Measurements from ENCODE around the gene PGM5. TPM values are rescaled to one million over a fixed set of nuclear protein-coding genes. Genes with fewer than 3 reads are reported as not detected.

PGM5 gene
- total RNA-seq, 1 experiment from 2014 or later: not detected

GRCh38 chr9:68437785-68438184 lies 81.4 kb downstream of the PGM5 start:
- Histone ChIP-seq H3K27me3 (ENCODE audit: insufficient read depth, low read length) (no peaks in the 10 kb centered on the region), H2BK15ac (ENCODE audit: low read depth, low read length) (no peak overlapping the region), H4K20me1 (ENCODE audit: control insufficient read depth, insufficient read depth, insufficient read length) (no peaks in the 10 kb centered on the region), H3K56ac (ENCODE audit: insufficient read length, low read depth, low read length) (no peak overlapping the region), H3K9me3 (ENCODE audit: control insufficient read depth, low read depth, low read length) (no peaks in the 10 kb centered on the region), H2BK12ac (ENCODE audit: insufficient read length, low read depth, low read length) (no peak overlapping the region), H3T11ph (ENCODE audit: low read length) (no peak overlapping the region), H4K5ac (ENCODE audit: insufficient read length, low read depth, low read length) (no peak overlapping the region), H2AK5ac (ENCODE audit: insufficient read length, low read length) (no peak overlapping the region), H3K23ac (ENCODE audit: insufficient read length, low read depth, low read length) (no peak overlapping the region), H4K91ac (ENCODE audit: insufficient read length, low read depth, low read length) (no peak overlapping the region), H3K4me1 (ENCODE audit: insufficient read depth, low read length) (no peaks in the 10 kb centered on the region), H2BK20ac (ENCODE audit: low read depth, low read length, poor library complexity, severe bottlenecking) (no peak overlapping the region), H3K27ac (ENCODE audit: insufficient read length, low read depth, low read length) (no peak overlapping the region), H2BK5ac (ENCODE audit: insufficient read length, low read length) (no peak overlapping the region), H3K9ac (ENCODE audit: extremely low read depth, insufficient read length, low read length) (no peak overlapping the region), H3K79me2 (ENCODE audit: insufficient read depth, low read length) (no peaks in the 10 kb centered on the region), H4K8ac (replicated peaks; ENCODE audit: insufficient read length, low read depth, low read length) (no peak overlapping the region), H2BK120ac (ENCODE audit: low read depth, low read length, poor library complexity, severe bottlenecking) (no peak overlapping the region), H3K23me2 (ENCODE audit: insufficient read length, low read depth, low read length, poor library complexity, severe bottlenecking) (no peaks in the 10 kb centered on the region), H3K4ac (ENCODE audit: low read depth, low read length) (no peak overlapping the region), H3K79me1 (ENCODE audit: insufficient read depth, low read depth, low read length, poor library complexity, severe bottlenecking) (no peaks in the 10 kb centered on the region), H3K18ac (ENCODE audit: insufficient read length, low read depth, low read length) (no peak overlapping the region), H2AFZ (ENCODE audit: low read length) (no peak overlapping the region), H3K14ac (ENCODE audit: insufficient read depth, low read length) (no peak overlapping the region), H3K4me2 (ENCODE audit: insufficient read depth, insufficient read length, low read length) (no peak overlapping the region)
- peaks cover 46% of the 10 kb centered on the region for H3K27me3 Mint-ChIP-seq (ENCODE audit: low read depth)
- TF ChIP-seq CTCF (conservative IDR thresholded peaks at IDR 0.05): no peak
- DNase-seq: no peak
- peaks cover 8% of the 10 kb centered on the region in 2 experiments; a peak in 4 of 5 replicates for H3K9me3 Mint-ChIP-seq
- no peak overlapping the region for H3K27ac Mint-ChIP-seq
- no CpG with 5 or more reads among the region's 7 CpGs for WGBS (ENCODE audit: extremely low coverage, insufficient read length, low lambda C conversion rate)
- H3K4me1 Mint-ChIP-seq: no peaks in the 10 kb centered on the region
- peaks cover 0 to 2% (median 0%) of the 10 kb centered on the region in 3 experiments; a peak in 1 of 7 replicates for H3K36me3 Mint-ChIP-seq (ENCODE audit: insufficient read depth in 1 of 3, low read depth in 3 of 3)
- no peak overlapping the region for H3K4me3 Mint-ChIP-seq
